Measurements from ENCODE around the gene SPSB1.

SPSB1 gene

GRCh38 chr1:9376430-9376829, 83.7 kb downstream of the SPSB1 start:
- TF ChIP-seq CTCF (IDR thresholded peaks at IDR 0.05; ENCODE audit: insufficient read depth, low read length), result no peak
- DNase-seq (ENCODE audit: low read depth in 1 of 2, low spot score in 1 of 2), result no peak
- H3K27me3 ChIP-seq (ENCODE audit: insufficient read depth, poor library complexity, severe bottlenecking), result no peaks in the 10 kb centered on the region
- H3K27ac ChIP-seq (replicated peaks), result no peak overlapping the region
- H3K4me3 ChIP-seq (replicated peaks; ENCODE audit: insufficient read depth, low read length), result no peak overlapping the region

GRCh38 chr1:9376886-9377333, 84.2 kb downstream of the SPSB1 start:
- TF ChIP-seq SPI1 (IDR thresholded peaks at IDR 0.05; ENCODE audit: borderline replicate concordance, low read depth) (no peak), POLR2AphosphoS5 (IDR thresholded peaks at IDR 0.05; ENCODE audit: low read depth) (no peak), REST (IDR thresholded peaks at IDR 0.05; ENCODE audit: insufficient replicate concordance, low read depth) (no peak), CTCF (IDR thresholded peaks at IDR 0.05; ENCODE audit: insufficient read depth, low read length) (no peak), GABPA (IDR thresholded peaks at IDR 0.05; ENCODE audit: low read depth) (no peak)
- DNase-seq (ENCODE audit: low read depth in 1 of 2, low spot score in 1 of 2), result no peak

GRCh38 chr1:9378801-9379200, 86.1 kb downstream of the SPSB1 start:
- no peak for DNase-seq (ENCODE audit: low read depth in 1 of 2, low spot score in 1 of 2)
- Histone ChIP-seq H3K4me3 (replicated peaks; ENCODE audit: insufficient read depth, low read length) (no peak overlapping the region), H3K27me3 (ENCODE audit: insufficient read depth, poor library complexity, severe bottlenecking) (no peaks in the 10 kb centered on the region), H3K27ac (replicated peaks) (no peak overlapping the region)
- TF ChIP-seq CTCF (IDR thresholded peaks at IDR 0.05; ENCODE audit: insufficient read depth, low read length) (no peak), SPI1 (IDR thresholded peaks at IDR 0.05; ENCODE audit: borderline replicate concordance, low read depth) (no peak), POLR2AphosphoS5 (IDR thresholded peaks at IDR 0.05; ENCODE audit: low read depth) (no peak), REST (IDR thresholded peaks at IDR 0.05; ENCODE audit: insufficient replicate concordance, low read depth) (no peak), GABPA (IDR thresholded peaks at IDR 0.05; ENCODE audit: low read depth) (no peak)

More at GRCh38 chr1:9376886-9377333, 84.2 kb downstream of the SPSB1 start:
- Histone ChIP-seq H3K4me3 (replicated peaks; ENCODE audit: insufficient read depth, low read length) (no peak overlapping the region), H3K27ac (replicated peaks) (no peak overlapping the region), H3K27me3 (ENCODE audit: insufficient read depth, poor library complexity, severe bottlenecking) (no peaks in the 10 kb centered on the region)

GRCh38 chr1:9380711-9381110, 88.0 kb downstream of the SPSB1 start:
- Histone ChIP-seq H3K27me3 (ENCODE audit: insufficient read depth, poor library complexity, severe bottlenecking) (no peaks in the 10 kb centered on the region), H3K4me3 (replicated peaks; ENCODE audit: insufficient read depth, low read length) (no peak overlapping the region), H3K27ac (replicated peaks) (no peak overlapping the region)
- no peak for DNase-seq (ENCODE audit: low read depth in 1 of 2, low spot score in 1 of 2)
- TF ChIP-seq GABPA (IDR thresholded peaks at IDR 0.05; ENCODE audit: low read depth) (no peak), REST (IDR thresholded peaks at IDR 0.05; ENCODE audit: insufficient replicate concordance, low read depth) (no peak), SPI1 (IDR thresholded peaks at IDR 0.05; ENCODE audit: borderline replicate concordance, low read depth) (no peak), CTCF (IDR thresholded peaks at IDR 0.05; ENCODE audit: insufficient read depth, low read length) (no peak), POLR2AphosphoS5 (IDR thresholded peaks at IDR 0.05; ENCODE audit: low read depth) (no peak)

All from HL-60 (cell line).